Uterus (tissue), 4 donors: ENCODE results near the gene SYTL2. TPM values are rescaled to one million over a fixed set of nuclear protein-coding genes. Genes with fewer than 3 reads are reported as not detected.

Experiments used
- DNase-seq, 2 donors: peaks; one replicate each; pipeline ENCODE4 v3.0.0-alpha.2; 2019 to 2020
- H3K27ac ChIP-seq, 2 donors: fragments of 200-600 bp; sonication (generic); 1 replicate in 1 of 2; 2 replicates in 1 of 2; pipeline ENCODE4 v1.5.1; 2016 to 2018
- H3K27me3 ChIP-seq, 2 donors: fragments of 200-600 bp; sonication (generic); one replicate each; pipeline ENCODE4 v1.5.1; 2018 to 2019; ENCODE audit warnings: control low read depth in 1 of 2
- H3K36me3 ChIP-seq, 2 donors: fragments of 200-600 bp; sonication (generic); one replicate each; pipeline ENCODE4 v1.5.1; 2019; ENCODE audit warnings: control low read depth in 1 of 2
- H3K4me1 ChIP-seq, 2 donors: fragments of 200-600 bp; sonication (generic); one replicate each; pipeline ENCODE4 v1.5.1; 2018 to 2019; ENCODE audit warnings: control low read depth in 1 of 2
- H3K4me3 ChIP-seq, 2 donors: fragments of 200-600 bp; sonication (generic); 1 replicate in 1 of 2; 2 replicates in 1 of 2; pipeline ENCODE4 v1.5.1; 2018 to 2019; ENCODE audit warnings: mild to moderate bottlenecking in 1 of 2
- H3K9me3 ChIP-seq, 2 donors: fragments of 200-600 bp; sonication (generic); one replicate each; pipeline ENCODE4 v1.5.1; 2019; ENCODE audit warnings: control low read depth in 1 of 2
- CTCF ChIP-seq, 4 experiments: fragments of 200-600 bp in 2 of 4; fragments of 450-650 bp in 2 of 4; sonication (generic) in 2 of 4; IDR thresholded peaks; one replicate each; pipeline ENCODE4 v1.5.1; 2016 to 2019; ENCODE audit warnings: antibody characterized with exemption in 4 of 4, mild to moderate bottlenecking in 2 of 4, moderate library complexity in 1 of 4
- POLR2A ChIP-seq, 2 donors: fragments of 450-650 bp; IDR thresholded peaks; one replicate each; pipeline ENCODE4 v1.6.1; 2016; ENCODE audit warnings: antibody characterized with exemption in 2 of 2, mild to moderate bottlenecking in 1 of 2, moderate library complexity in 1 of 2
- intact Hi-C: fragments of 100-400 bp; cut with DNase I; formaldehyde crosslinking; loops from one replicate; pipeline ENCODE4 v1.15.1; 2023; ENCODE audit warnings: low total_unique reads
- total RNA-seq, 4 donors: library from RNA; depleted of rRNA in 3 of 4; stranded (reverse); fragments of >200 nt in 3 of 4; gene quantifications; one replicate each; pipeline versions ENCODE4 v1.1.0 to v1.2.4, GENCODE V29; 2014 to 2023
- donor health status: DM: yes; HTN: yes; CAD: no.

Gene SYTL2
- total RNA-seq, 4 donors from 2014 or later, result 33.0 to 77.4 (median 39.7) TPM

- Histone ChIP-seq H3K4me3 (no peak overlapping the region), H3K4me1 (no peaks in the 10 kb centered on the region), H3K9me3 (no peaks in the 10 kb centered on the region), H3K27me3 (no peaks in the 10 kb centered on the region), H3K36me3 (no peaks in the 10 kb centered on the region), H3K27ac (no peak overlapping the region)
- DNase-seq, result no peak
- no peak for TF ChIP-seq CTCF (IDR thresholded peaks at IDR 0.05)
- no peak for TF ChIP-seq POLR2A (IDR thresholded peaks at IDR 0.05)
- intact Hi-C loops, result no loop called here
These were observed 55.7 kb downstream of the SYTL2 start for GRCh38 chr11:85755285-85755684.

GRCh38 chr11:85752890-85753581, 57.9 kb downstream of the SYTL2 start:
- TF ChIP-seq CTCF (IDR thresholded peaks at IDR 0.05) (no peak), POLR2A (IDR thresholded peaks at IDR 0.05) (no peak)
- H3K9me3 ChIP-seq, result no peaks in the 10 kb centered on the region
- H3K36me3 ChIP-seq, result no peaks in the 10 kb centered on the region
- no peak overlapping the region for H3K27ac ChIP-seq
- H3K27me3 ChIP-seq, result no peaks in the 10 kb centered on the region
- H3K4me1 ChIP-seq, result no peaks in the 10 kb centered on the region
- no peak overlapping the region for H3K4me3 ChIP-seq
- DNase-seq, result peak in 1 of 2 donors; percentile 18
- intact Hi-C loops, result no loop called here

GRCh38 chr11:85752201-85752889, 58.6 kb downstream of the SYTL2 start:
- H3K27ac ChIP-seq, result no peak overlapping the region
- H3K4me1 ChIP-seq, result no peaks in the 10 kb centered on the region
- H3K4me3 ChIP-seq, result no peak overlapping the region
- DNase-seq, result no peak
- TF ChIP-seq CTCF (IDR thresholded peaks at IDR 0.05) (no peak), POLR2A (IDR thresholded peaks at IDR 0.05) (no peak)
- H3K36me3 ChIP-seq, result no peaks in the 10 kb centered on the region
- intact Hi-C loops, result no loop called here
- H3K27me3 ChIP-seq, result no peaks in the 10 kb centered on the region
- no peaks in the 10 kb centered on the region for H3K9me3 ChIP-seq

GRCh38 chr11:85751724-85752123, 59.2 kb downstream of the SYTL2 start:
- intact Hi-C loops, result no loop called here
- Histone ChIP-seq H3K36me3 (no peaks in the 10 kb centered on the region), H3K4me1 (no peaks in the 10 kb centered on the region)

More at GRCh38 chr11:85751724-85752123, 59.2 kb downstream of the SYTL2 start:
- Histone ChIP-seq H3K4me3 (no peak overlapping the region), H3K27me3 (no peaks in the 10 kb centered on the region), H3K27ac (no peak overlapping the region), H3K9me3 (no peaks in the 10 kb centered on the region)
- no peak for TF ChIP-seq CTCF (IDR thresholded peaks at IDR 0.05)
- TF ChIP-seq POLR2A (IDR thresholded peaks at IDR 0.05), result no peak
- DNase-seq, result no peak
